Esophagus muscularis mucosa (tissue), 4 donors: ENCODE results near the gene PYROXD2. TPM values are rescaled to one million over a fixed set of nuclear protein-coding genes. Genes with fewer than 3 reads are reported as not detected.

ENCODE experiments used
- DNase-seq: peaks from one replicate; pipeline ENCODE4 v3.0.0-alpha.2; 2017; ENCODE audit errors: extremely low spot score
- H3K27ac ChIP-seq, 4 donors: fragments of 200-600 bp; sonication (generic); replicated peaks in 1 of 4; 1 replicate in 3 of 4; 2 replicates in 1 of 4; pipeline ENCODE4 v1.5.1; 2016 to 2019; ENCODE audit warnings: mild to moderate bottlenecking in 1 of 4
- H3K27me3 ChIP-seq, 4 donors: fragments of 200-600 bp; sonication (generic); one replicate each; pipeline versions ENCODE4 v1.5.1 to v1.6.0; 2016 to 2019
- H3K36me3 ChIP-seq, 4 donors: fragments of 200-600 bp; sonication (generic); one replicate each; pipeline ENCODE4 v1.5.1; 2016 to 2019
- H3K4me1 ChIP-seq, 4 donors: fragments of 200-600 bp; sonication (generic); one replicate each; pipeline ENCODE4 v1.5.1; 2016 to 2019
- H3K4me3 ChIP-seq, 4 donors: fragments of 200-600 bp; sonication (generic); 1 replicate in 2 of 4; 2 replicates in 2 of 4; pipeline ENCODE4 v1.5.1; 2016 to 2019; ENCODE audit warnings: mild to moderate bottlenecking in 4 of 4, moderate library complexity in 1 of 4
- H3K9me3 ChIP-seq, 4 donors: fragments of 200-600 bp; sonication (generic); 1 replicate in 3 of 4; 2 replicates in 1 of 4; pipeline ENCODE4 v1.5.1; 2016 to 2019
- EP300 ChIP-seq: sonication (generic); formaldehyde crosslinking; IDR thresholded peaks from one replicate; pipeline ENCODE4 v1.6.1; 2017; ENCODE audit warnings: antibody characterized with exemption
- POLR2A ChIP-seq: fragments of 450-650 bp; IDR thresholded peaks from one replicate; pipeline ENCODE4 v1.6.1; 2017; ENCODE audit warnings: antibody characterized with exemption, moderate library complexity, mild to moderate bottlenecking, low read depth
- POLR2AphosphoS5 ChIP-seq, 2 donors: sonication (generic); formaldehyde crosslinking; IDR thresholded peaks; one replicate each; pipeline ENCODE4 v1.6.1; 2017; ENCODE audit warnings: antibody characterized with exemption in 2 of 2
- WGBS: methylation state at CpG from one replicate; pipeline ENCODE4 v1.1.5; 2018; 5-methylcytosine and 5-hydroxymethylcytosine counted together
- intact Hi-C: fragments of 100-400 bp; cut with DNase I; formaldehyde crosslinking; loops from one replicate; pipeline ENCODE4 v1.15.1; 2023
- total RNA-seq, 4 donors: library from RNA; depleted of rRNA; stranded (reverse); fragments of >200 nt; gene quantifications; one replicate each; pipeline versions ENCODE4 v1.1.0 to v1.2.1, GENCODE V29; 2016
- TF ChIP-seq, protein P1 (sequence below), 3 experiments: fragments of 200-600 bp in 2 of 3; fragments of 450-650 bp in 1 of 3; sonication (generic) in 2 of 3; IDR thresholded peaks; one replicate each; pipeline ENCODE4 v1.5.1; 2017 to 2019; ENCODE audit warnings: antibody characterized with exemption in 3 of 3, mild to moderate bottlenecking in 2 of 3, moderate library complexity in 1 of 3

PYROXD2 gene
- total RNA-seq, 4 donors from 2014 or later, result 5.8 to 10.2 (median 6.6) TPM

DNA sequence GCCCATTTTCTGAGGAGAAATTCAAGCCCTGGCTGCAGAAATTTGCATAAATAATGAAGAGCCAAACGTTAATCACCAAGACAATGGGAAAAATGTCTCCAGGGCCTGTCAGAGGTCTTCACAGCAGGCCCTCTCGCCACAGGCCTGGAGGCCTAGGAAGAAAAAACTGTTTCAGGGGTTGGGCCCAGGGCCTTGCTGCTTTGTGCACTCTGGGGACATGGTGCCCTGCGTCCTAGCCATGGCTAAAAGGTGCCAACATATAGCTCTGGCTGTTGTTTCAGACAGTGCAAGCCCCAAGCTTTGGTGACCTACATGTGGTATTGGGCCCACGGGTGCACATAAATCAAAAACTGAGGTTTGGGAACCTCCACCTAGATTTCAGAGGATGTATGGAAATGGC, 23.7 kb upstream of the PYROXD2 start:
- intact Hi-C loops, result no loop called here
- peaks cover 0 to 11% (median 4%) of the 10 kb centered on the region in 4 donors for H3K4me1 ChIP-seq
- WGBS, result 91% methylated on average over 3 of the region's 4 CpGs
- no peaks in the 10 kb centered on the region for H3K9me3 ChIP-seq
- H3K27me3 ChIP-seq, result no peaks in the 10 kb centered on the region
- no peak for TF ChIP-seq EP300
- no peak for TF ChIP-seq POLR2AphosphoS5 (IDR thresholded peaks at IDR 0.05)
- TF ChIP-seq, protein P1, sequence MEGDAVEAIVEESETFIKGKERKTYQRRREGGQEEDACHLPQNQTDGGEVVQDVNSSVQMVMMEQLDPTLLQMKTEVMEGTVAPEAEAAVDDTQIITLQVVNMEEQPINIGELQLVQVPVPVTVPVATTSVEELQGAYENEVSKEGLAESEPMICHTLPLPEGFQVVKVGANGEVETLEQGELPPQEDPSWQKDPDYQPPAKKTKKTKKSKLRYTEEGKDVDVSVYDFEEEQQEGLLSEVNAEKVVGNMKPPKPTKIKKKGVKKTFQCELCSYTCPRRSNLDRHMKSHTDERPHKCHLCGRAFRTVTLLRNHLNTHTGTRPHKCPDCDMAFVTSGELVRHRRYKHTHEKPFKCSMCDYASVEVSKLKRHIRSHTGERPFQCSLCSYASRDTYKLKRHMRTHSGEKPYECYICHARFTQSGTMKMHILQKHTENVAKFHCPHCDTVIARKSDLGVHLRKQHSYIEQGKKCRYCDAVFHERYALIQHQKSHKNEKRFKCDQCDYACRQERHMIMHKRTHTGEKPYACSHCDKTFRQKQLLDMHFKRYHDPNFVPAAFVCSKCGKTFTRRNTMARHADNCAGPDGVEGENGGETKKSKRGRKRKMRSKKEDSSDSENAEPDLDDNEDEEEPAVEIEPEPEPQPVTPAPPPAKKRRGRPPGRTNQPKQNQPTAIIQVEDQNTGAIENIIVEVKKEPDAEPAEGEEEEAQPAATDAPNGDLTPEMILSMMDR (IDR thresholded peaks at IDR 0.05), result no peak
- TF ChIP-seq POLR2A, result no peak
- DNase-seq, result no peak
- no peak overlapping the region for H3K4me3 ChIP-seq
- no peak overlapping the region for H3K27ac ChIP-seq
- peaks cover 40 to 87% (median 59%) of the 10 kb centered on the region in 4 donors for H3K36me3 ChIP-seq

DNA sequence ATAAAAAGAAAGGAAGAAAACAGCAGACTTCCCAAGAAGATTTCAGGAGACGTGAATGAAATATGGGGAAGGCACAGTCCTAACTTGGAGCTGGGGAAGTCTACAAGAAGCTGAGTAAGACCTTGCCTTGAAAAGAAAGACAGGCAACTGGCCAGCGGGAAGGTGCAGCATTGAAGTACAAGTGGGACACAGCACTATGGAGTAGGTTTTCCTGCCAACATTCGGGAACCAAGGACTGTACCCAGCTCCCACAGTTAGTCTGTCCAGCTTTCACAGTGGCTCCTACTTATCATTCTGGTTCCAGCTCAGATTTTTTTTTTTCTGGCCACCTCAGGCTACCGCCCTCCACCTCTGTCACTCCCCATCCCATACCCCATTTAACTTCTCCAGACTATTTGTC, 21.7 kb upstream of the PYROXD2 start:
- Histone ChIP-seq H3K4me3 (no peak overlapping the region), H3K27ac (no peak overlapping the region), H3K27me3 (no peaks in the 10 kb centered on the region), H3K4me1 (no peaks in the 10 kb centered on the region), H3K9me3 (no peaks in the 10 kb centered on the region), H3K36me3 (peaks cover 47 to 87% (median 61%) of the 10 kb centered on the region in 4 donors)
- TF ChIP-seq POLR2A, result no peak
- TF ChIP-seq, protein P1 (IDR thresholded peaks at IDR 0.05), result no peak
- WGBS, result 96% methylated on average over 4 of the region's 4 CpGs
- intact Hi-C loops, result no loop called here
- peak; percentile 26 for DNase-seq

DNA sequence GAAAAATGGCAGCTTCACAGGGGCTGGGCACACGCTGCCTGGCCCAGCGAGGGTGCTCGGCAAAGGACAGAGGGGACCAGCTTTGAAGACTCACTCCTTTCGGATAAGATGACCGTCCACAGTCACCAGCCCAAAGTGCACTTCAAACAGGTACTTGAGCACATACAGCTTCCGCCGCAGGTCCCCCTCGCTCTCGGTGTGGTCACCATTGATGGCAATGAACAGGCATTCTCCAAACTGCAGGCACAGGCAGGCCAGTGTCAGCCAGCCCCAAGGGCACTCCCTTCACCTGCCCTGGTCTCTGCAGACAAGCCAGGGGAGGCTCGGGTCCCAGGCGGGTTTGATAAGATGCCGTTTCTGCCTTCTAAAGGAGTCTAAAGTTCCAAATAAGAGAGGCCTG, 20.2 kb upstream of the PYROXD2 start:
- intact Hi-C loops, result no loop called here
- TF ChIP-seq, protein P1 (IDR thresholded peaks at IDR 0.05), result no peak
- TF ChIP-seq POLR2A (no peak), POLR2AphosphoS5 (IDR thresholded peaks at IDR 0.05) (no peak), EP300 (no peak)
- no peak overlapping the region for H3K4me3 ChIP-seq
- peaks cover 55 to 94% (median 75%) of the 10 kb centered on the region in 4 donors for H3K36me3 ChIP-seq
- no peaks in the 10 kb centered on the region for H3K9me3 ChIP-seq
- no peaks in the 10 kb centered on the region for H3K27me3 ChIP-seq
- no peak overlapping the region for H3K27ac ChIP-seq
- 100% methylated on average over 3 of the region's 12 CpGs for WGBS
- H3K4me1 ChIP-seq, result peaks cover 0 to 4% (median 0%) of the 10 kb centered on the region in 4 donors
- DNase-seq, result no peak

DNA sequence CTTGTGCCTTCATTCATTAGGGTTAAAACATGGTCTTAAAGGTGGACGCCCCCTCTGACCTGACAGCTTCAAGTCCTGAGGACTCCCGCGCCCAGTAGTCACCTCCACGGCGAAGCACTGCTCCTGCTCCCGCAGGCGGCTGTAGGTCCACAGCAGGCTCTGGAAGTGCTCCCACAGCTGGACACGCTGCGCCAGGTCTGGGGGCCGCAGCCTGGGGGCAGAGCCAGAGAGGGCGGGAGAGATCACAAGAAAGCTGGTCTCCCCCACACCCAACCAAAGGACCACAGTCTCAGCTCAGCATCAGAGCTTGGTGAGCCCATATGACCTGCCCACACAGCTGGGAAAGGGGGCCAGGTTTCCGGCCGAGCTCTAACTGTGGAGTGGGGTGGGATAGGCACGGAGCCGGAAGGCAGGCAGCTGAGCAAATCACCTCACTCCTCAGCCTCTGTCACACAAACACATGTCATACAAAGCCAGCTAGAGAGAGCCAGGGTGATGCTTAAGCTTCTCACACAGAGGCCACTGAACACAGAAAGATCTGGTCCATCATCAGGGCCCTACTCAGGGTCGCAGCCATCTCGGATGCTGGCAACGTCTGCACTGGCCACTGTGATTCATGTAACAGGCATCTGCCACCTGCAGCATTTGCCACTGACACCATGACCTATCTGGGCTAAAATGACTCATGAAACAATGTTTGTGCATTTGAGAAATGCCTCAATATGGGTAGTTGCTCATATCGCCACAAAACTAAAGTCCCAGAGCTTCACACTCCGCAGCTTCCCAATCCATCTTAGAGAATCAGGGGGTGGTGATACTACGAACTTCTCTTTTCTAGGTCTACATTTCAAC, 19.1 kb upstream of the PYROXD2 start:
- Histone ChIP-seq H3K9me3 (no peaks in the 10 kb centered on the region), H3K27me3 (no peaks in the 10 kb centered on the region), H3K4me3 (no peak overlapping the region), H3K27ac (no peak overlapping the region), H3K36me3 (peaks cover 62 to 94% (median 78%) of the 10 kb centered on the region in 4 donors), H3K4me1 (peaks cover 0 to 4% (median 0%) of the 10 kb centered on the region in 4 donors)
- intact Hi-C loops, result no loop called here
- TF ChIP-seq EP300 (no peak), POLR2AphosphoS5 (IDR thresholded peaks at IDR 0.05) (no peak), POLR2A (no peak)
- TF ChIP-seq, protein P1 (IDR thresholded peaks at IDR 0.05), result no peak
- WGBS, result 88% methylated on average over 14 of the region's 21 CpGs
- no peak for DNase-seq
